GM18508 (cell line): ENCODE results near the gene MPHOSPH9.

ENCODE experiments used
- ATAC-seq: cut with Tn5 transposase; IDR thresholded peaks from one replicate; pipeline ENCODE4 v1.9.1; 2021; ENCODE audit warnings: moderate number of reproducible peaks; ENCODE audit not compliant: insufficient read depth, unreplicated experiment

MPHOSPH9 gene, protein sequence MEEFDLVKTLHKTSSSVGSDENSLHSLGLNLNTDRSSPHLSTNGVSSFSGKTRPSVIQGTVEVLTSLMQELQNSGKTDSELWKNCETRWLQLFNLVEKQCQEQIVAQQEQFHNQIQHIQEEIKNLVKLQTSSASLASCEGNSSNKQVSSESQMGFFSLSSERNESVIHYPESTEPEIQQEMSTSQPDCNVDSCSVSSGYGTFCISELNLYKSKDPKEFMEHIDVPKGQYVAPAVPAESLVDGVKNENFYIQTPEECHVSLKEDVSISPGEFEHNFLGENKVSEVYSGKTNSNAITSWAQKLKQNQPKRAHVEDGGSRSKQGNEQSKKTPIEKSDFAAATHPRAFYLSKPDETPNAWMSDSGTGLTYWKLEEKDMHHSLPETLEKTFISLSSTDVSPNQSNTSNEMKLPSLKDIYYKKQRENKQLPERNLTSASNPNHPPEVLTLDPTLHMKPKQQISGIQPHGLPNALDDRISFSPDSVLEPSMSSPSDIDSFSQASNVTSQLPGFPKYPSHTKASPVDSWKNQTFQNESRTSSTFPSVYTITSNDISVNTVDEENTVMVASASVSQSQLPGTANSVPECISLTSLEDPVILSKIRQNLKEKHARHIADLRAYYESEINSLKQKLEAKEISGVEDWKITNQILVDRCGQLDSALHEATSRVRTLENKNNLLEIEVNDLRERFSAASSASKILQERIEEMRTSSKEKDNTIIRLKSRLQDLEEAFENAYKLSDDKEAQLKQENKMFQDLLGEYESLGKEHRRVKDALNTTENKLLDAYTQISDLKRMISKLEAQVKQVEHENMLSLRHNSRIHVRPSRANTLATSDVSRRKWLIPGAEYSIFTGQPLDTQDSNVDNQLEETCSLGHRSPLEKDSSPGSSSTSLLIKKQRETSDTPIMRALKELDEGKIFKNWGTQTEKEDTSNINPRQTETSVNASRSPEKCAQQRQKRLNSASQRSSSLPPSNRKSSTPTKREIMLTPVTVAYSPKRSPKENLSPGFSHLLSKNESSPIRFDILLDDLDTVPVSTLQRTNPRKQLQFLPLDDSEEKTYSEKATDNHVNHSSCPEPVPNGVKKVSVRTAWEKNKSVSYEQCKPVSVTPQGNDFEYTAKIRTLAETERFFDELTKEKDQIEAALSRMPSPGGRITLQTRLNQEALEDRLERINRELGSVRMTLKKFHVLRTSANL

DNA sequence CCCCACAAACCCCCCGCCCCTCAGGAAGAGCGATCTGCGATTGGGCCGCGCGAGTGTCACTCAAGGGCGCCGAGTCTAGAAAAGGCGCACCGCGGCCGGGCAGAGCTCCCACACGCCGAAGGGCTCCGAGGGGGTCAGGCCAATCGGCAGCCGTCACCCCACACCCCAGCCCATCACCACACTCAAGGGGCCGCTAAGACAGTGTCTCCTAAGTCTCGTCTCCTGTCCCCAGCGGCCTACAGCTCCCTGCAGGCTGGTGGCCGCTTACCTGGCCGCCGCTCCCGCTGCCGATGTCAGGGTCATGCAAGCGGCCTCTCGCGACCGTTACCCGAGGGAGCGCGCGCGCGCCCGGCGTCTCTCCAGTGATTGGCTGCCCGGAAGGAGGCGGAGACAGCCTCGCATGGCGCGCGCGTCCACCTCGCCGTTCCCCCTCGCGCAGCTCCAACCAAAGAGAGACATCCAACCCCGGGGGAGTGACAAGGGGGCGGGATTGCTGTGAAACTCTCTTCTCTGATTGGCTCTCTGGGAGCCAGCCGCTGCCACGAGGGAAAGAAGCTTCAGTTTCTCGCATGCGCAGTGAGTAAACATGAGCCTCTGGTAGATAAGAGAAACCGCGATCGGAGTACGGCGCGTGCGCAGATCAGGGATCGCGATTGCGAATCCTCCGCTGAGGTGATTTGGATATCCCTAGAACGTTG, at the start of gene MPHOSPH9, which contains the start of gene MTRFR:
Gene MPHOSPH9, minus strand, starts transcription at position 335 of the 698 bp plus-strand sequence. CDS start 2,777 bp downstream, outside the sequence.
Gene MTRFR, plus strand, starts transcription at position 630 of the 698 bp plus-strand sequence. CDS start 20,239 bp downstream, outside the sequence.
- ATAC-seq, result peak; percentile 61

DNA sequence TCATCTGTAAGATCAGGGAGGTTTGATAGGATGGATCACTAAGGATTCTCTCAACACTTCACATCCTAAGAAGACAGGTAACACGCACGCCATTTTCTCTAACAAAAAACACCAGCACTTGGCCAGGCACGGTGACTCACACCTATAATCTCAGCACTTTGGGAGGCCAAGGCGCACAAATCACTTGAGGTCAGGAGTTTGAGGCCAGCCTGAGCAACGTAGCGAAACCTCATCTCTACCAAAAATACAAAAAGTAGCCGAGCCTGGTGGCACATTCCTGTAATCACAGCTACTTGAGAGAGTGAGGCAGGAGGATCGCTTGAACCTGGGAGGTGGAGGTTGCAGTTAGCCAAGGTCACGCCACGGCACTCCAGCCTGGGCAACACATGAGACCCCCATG, 49.2 kb upstream of the MPHOSPH9 start:
- no peak for ATAC-seq

DNA sequence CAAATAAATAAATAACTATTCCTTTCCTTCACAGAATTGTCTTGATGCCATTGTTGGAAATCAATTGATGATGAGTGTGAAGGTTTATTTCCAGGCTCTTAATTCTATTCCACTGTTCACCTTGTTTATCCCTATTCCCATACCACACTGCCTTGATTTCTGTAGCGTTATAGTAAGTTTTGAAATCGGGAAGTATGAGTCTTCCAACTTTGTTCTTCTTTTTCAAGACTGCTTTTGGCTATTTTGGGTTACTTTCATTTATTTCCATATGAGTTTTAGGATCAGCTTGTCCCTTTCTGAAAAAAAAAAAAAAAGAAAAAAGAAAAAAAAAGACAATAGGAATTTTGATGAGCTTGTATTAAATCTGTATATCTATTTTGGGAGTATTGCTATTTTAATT, 48.0 kb upstream of the MPHOSPH9 start:
- ATAC-seq, result no peak

DNA sequence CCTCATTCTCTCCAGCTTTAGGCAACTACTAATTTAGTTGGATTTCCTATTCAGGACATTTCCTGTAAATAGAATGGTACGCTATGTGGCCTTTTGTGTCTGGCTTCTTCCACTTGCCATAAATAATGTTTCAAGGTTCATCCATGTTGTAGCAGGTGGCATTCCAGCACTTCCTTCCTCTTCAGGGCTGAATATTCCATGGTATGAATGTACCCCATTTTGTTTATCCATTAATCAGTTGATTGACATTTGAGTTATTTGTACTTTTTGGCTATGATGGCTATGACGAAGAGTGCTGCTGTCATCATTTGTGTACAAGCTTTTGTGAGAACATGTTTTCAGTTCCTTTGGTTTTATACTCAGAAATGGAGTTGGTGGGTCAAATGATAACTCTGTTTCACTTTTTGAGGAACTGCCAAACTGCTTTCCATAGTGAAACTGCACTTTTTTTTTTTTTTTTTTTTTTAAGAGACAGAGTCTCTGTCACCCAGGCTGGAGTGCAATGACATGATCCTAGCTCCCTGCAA, 45.2 kb upstream of the MPHOSPH9 start:
- no peak for ATAC-seq

DNA sequence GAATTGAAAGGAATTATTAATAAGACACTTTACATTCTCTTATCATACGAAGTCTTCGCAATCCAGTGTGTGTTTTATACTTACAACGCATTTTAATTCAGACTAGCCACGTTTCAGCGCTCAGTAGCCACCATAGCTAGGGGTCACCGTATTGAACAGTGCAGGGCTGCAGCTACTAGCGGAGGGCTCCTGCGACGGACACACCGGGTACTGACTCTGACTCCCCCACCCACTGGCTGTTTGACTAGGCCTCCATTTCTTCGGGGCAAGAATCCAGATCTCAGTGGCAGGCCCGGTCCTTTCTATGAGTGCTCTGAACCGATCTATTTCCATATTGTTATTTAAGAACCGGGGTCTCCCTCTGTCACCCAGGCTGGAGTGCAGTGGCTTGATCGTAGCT, 40.2 kb upstream of the MPHOSPH9 start:
- no peak for ATAC-seq

DNA sequence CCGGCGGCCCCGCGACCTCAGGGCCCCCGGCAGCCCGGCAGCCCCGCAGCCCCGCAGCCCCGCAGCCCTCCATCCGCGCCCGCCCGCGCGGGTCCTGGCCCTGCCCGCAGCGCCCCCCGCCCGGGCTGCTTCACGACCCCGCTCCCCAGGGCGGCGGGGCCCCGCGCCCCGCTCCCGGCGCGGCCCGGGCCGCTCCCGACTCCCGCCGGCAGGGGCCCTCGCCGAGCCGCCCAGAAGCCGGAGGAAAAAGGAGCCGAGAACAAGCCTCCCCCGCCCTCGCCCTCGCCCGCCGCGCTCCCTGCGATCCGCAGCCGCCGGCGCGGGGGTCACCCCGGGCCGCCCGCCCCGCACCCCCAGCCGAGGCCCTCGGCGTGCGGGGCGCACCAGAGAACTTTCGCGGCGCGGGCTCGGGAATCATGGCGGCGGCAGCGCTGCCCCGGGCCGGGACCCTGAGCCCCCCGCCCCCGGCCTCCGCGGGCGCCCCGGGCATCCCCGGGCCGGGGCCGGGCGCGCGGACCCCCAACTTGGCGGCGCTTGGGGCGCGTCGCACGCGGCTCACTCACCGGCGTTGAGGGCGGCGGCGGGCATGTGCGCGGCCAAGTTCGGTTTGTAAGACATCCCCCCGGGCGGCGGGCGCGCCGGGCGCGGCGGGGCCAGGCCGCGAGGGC, 38.2 kb upstream of the MPHOSPH9 start:
- ATAC-seq, result no peak

DNA sequence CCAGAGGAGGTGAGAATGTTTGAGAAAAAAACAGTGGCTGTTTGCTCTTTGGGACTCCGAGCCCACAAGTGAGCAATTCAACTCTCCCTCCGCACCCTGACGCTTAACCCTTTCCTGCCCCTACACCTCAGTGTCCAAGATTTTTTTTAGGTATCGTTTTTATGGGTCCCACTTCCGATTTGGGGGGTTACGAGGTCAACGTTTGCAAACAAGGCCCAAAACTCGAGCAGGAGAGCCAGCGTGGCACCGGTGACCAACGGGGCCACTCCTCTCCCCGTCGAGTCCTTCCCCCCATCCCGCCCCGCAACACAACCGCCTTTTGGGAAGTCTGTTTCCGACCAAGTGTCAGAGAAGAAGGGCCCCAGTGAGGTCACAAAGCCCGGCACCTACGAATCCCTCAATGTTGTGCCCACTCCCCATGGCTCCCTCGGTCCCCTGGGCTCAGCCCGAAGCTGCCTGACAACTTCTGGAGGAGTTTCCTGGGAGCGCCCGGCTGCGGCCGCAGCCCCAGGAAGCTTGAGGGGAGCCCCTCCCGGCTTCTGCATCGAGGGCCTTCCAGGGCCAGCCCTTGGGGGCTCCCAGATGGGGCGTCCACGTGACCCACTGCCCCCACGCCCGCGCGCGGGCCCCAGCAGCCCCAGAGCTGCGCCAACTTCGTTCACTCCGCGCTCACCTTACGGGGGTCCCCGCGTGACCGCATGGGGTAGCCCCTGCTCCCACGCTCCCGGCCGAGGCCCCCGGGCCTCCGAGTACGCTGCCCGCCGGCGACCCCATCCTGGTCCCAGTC, 37.5 kb upstream of the MPHOSPH9 start:
- no peak for ATAC-seq

DNA sequence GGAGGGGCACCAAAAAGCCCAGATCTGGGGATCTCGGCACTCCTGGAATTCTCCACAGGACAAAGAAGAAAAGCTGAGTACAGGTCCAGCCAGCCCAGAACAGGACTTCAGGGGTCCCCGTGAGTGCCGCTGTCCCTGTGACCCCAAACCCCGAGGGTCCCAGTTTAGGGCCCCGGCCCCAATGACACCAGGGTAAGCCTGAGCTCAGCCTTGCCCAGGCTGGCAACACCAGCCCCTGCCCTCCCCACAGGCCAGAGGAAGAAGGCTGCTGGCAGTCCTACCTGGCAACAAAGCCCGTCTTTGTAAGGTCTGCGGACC, 36.9 kb upstream of the MPHOSPH9 start:
- ATAC-seq, result no peak

DNA sequence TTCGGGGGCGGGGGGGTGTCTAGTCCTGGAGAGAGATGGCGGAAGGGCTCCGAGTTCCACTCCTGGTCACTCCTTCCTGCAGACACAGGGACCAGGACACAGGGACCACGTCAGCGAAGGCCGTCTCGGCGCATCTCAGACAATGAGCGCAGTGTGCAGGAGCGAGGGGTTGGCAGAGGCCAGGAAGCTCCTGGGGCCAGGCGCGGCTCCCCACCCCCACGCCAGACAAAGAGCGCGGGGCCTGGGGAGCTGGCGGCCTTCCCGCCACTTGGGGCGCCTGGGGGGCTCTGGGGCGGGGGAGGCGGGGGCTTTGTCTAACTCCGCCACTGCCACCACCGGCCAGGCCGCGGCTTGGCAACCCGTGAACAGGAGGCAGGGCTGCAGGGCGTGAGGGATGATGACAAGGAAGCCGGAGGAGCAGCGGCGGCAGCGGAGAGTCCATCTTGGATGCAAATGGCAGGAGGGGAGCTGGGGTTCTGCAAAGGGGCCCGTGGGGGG, 36.5 kb upstream of the MPHOSPH9 start:
- no peak for ATAC-seq

DNA sequence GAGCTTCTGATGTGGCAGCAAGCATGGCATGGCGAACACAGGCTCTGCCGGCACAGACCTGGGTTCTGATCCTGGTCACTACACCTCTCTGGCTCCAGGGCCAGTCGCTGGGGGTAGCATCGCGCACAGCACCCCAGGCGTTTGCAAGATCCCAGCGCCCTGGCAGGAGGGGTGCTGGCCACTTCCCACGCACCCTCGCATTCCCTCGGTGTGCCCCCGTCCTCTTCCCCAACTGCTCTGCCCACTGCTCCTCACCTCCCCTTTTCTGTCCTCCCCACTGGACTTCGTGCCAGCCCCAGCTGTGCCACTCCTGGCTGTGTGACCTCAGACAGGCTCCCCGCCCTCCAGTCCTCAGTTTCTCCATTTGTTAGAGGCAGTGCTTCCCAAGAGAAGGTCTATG, 35.9 kb upstream of the MPHOSPH9 start:
- ATAC-seq, result no peak

DNA sequence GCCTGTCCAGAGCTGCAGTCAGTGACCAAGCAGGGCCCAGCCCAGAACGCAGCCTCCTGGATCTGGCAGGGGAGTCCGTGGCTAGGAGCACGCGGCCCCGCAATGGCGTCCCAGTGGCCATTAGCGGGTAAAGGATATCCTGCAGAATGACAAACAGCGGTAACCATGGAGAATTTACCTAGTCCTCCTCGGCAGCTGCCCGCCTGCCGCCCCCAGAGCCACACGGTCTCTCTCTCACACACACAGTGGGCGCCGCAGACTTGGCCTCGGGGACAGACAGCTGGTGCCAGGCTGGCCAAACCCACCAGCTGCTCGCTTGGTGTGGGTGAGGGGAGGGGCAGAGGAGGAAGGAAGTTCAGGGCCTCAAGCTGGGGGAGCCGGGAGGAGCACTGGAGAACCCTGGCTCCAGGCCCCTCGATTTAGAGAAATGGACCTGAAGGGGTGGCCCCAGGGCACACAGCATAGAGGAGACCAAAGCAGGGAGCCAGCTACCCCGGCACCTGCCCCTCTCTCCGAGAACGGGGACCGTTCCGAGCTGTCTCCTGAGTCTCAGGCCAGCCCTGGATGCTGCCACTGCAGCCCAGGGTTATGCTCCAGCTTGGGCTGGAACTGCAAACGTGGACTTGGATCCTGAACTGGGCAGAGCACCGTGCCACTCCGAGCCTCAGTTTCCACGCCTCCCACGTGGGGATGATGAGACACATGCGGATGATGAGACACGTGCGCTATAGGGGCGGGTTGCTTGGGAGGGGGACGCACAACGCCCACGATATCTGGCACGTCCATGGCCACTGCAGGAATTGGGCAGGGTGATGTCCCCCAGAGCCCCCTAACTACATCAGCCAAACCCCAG, 35.3 kb upstream of the MPHOSPH9 start:
- ATAC-seq, result no peak

DNA sequence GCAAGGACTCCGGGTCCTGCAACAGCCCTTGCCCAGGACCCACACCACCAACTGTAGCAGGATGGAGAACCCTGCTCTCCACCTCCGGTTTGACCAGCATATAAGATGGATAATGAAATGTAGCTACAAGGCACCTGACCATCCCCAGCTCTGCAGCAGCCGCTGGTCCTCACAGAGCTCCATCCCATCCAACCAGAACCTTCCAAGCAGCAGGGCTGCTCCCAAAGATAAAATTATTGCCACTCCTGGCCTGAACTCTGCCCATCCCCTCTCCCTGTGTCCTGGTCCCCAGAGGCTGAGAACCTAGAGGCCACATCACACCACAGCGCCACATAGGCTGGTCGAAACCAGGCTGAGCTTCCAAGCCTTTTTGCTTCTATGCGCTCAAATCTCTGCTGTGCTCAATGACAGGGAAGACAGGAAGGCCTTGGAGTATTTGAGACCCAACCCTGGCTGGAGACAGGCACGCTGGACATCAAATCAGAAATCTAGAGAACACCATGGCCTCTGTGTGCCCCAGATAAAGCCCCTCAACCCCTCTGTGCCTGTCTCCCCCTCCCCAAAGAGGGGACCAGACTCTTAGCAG, 34.5 kb upstream of the MPHOSPH9 start:
- no peak for ATAC-seq

DNA sequence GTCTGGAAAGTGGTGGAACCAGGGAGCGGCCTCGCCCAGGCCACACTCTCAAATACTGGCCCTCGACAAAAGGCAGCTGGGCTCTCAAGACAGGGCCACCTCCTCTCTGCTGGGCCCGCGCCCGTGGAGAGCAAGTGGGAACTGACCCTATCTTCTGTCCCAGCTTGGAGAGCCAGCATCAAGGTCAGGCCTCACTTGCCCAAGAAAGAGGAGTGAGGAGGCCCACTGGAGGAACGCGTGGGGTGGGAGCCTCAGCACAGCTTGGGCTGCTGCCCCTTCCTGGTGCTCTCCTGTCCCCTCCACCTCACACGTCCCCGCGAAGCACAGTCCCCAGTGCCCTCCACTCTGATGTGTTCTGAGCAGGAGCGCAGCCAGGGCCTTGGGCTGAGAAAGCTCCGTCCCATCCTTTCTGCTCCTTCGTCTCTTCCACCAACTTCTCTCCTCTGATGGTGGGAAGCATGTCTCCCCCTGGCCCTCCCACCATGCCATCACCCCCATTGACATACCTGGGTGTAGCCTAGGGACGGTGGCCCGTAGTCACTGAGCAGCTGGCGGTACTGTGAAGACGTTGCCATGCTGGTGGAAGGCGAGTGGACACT, 33.8 kb upstream of the MPHOSPH9 start:
- ATAC-seq, result no peak

DNA sequence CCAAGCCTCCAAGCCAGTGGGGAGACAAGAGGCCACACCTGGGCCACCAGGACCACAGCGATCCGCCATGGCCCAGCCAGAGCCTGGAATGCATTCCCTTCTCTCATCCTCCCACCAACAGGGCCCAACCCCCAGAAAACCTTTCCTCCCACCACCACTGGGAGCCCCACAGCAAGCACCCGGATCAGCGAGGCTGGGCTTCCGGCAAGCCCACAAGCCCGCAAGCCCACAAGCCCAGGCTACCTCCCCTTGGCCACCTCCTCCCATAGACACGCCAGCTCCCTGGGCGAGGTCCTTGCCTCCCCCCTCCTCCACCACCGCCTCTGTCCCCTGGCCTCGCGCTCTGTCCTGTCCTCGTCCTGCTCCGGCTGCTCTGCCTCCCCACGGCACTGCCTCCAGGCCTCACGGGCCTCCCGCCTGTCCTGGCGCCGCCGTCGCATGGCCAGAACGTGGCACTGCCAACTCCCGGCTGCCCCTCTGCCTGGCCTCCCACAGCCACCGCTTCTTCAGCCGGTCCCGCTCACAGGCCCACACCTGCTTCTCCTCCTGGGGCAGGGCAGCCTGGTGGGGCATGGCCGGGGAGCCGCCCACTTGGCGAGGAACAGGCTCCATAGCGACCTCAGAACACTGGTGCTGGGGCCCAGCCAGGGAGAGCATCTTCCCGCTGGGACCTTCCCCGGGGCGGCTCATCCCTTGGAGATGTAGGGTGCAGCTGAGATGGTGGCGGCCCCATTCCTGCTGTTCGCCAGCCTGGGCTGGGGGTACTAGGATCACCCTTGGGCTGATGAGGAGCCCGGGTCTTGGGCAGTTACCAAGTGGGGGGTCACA, 33.1 kb upstream of the MPHOSPH9 start:
- no peak for ATAC-seq

DNA sequence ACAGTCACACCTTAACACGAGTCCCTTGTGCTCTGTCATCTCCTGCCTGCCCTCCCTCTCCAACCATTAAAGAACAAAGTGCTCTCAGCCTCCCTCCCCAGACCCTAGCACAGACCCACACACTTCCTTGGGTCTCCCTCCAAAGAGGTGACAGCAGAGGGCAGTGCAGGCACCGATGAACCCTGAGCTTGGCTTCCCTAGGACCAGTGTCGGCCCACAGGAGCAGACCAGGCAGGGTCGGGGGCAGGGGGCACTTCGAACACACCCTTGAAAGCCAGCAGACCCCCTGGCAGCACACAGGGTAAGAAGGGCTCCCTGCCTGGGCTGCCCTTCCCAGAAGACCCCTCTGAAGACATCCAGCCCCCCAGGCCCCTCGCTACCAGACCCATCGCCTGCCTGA, 31.7 kb upstream of the MPHOSPH9 start:
- ATAC-seq, result no peak

DNA sequence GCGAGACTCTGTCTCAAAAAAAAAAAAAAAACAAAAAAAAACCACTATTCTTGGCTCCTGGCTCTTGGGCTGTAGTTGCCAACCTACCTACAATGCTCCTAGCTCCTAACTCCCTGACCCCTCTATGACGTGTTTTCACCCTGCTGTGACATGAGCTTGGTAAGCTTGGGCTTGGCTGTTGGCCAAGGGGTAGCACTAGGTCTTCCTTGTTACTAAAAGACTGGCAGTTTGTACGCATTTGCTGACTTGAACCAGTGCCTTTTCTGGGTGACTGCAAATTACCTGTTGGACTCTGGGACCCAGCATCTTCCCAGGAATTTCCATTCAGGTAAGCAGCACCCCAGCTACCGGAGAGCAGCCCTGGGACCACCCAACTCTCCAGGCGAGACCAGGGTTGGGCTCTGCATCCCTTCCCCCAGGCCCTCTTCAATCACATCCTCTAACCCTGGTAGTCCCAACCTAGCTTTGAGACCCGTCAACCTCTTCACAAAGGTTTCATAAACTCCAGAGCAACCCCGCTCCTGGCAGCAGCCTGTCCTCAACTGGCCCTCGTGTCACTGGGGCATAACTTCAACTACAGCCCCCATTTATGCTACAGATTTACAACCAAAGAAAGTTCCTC, 30.4 kb upstream of the MPHOSPH9 start:
- ATAC-seq, result no peak
